HFF-Myc (cell line): ENCODE data around the gene PEX5L.
"Not testable (repeated sequence)": the region's sequence is repeated elsewhere in the genome, so short reads cannot be mapped to it uniquely, and the experiment has no call there.

ENCODE experiments used
- DNase-seq: peaks from one replicate; pipeline ENCODE4 v3.0.0-alpha.2; 2011; ENCODE audit warnings: low read depth; ENCODE audit errors: extremely low read depth
- H3K4me3 ChIP-seq: replicated peaks from 2 replicates; pipeline ENCODE4 v1.5.1; 2011; ENCODE audit warnings: low read depth, mild to moderate bottlenecking, control low read depth, low read length
- TF ChIP-seq, protein P1 (sequence below): IDR thresholded peaks from 2 replicates; pipeline ENCODE4 v1.5.1; 2012; ENCODE audit warnings: mild to moderate bottlenecking, low read depth, low read length, control low read depth; ENCODE audit errors: missing control alignments

Gene PEX5L

DNA sequence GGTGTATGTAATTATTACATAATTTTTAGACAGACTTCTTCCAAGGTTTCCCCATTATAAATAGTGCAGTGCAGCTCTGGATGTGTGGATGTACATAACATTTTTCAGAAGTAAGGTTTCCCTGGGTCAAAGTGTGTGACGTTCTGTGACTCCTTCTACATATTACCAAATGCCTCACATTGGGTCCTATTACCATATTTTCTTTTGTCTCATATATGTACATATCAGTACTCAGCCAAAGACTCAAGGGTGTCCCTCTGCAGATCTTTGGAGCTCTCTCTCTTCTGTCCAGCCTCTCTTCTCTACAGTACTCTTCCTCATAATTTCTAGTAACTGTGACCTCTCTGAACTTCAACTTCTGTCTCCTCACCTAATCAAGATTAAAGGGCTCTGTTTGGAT, 31.3 kb upstream of the PEX5L start:
- no peak for DNase-seq
- TF ChIP-seq, protein P1, sequence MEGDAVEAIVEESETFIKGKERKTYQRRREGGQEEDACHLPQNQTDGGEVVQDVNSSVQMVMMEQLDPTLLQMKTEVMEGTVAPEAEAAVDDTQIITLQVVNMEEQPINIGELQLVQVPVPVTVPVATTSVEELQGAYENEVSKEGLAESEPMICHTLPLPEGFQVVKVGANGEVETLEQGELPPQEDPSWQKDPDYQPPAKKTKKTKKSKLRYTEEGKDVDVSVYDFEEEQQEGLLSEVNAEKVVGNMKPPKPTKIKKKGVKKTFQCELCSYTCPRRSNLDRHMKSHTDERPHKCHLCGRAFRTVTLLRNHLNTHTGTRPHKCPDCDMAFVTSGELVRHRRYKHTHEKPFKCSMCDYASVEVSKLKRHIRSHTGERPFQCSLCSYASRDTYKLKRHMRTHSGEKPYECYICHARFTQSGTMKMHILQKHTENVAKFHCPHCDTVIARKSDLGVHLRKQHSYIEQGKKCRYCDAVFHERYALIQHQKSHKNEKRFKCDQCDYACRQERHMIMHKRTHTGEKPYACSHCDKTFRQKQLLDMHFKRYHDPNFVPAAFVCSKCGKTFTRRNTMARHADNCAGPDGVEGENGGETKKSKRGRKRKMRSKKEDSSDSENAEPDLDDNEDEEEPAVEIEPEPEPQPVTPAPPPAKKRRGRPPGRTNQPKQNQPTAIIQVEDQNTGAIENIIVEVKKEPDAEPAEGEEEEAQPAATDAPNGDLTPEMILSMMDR = no peak
- H3K4me3 ChIP-seq = no peak overlapping the region

DNA sequence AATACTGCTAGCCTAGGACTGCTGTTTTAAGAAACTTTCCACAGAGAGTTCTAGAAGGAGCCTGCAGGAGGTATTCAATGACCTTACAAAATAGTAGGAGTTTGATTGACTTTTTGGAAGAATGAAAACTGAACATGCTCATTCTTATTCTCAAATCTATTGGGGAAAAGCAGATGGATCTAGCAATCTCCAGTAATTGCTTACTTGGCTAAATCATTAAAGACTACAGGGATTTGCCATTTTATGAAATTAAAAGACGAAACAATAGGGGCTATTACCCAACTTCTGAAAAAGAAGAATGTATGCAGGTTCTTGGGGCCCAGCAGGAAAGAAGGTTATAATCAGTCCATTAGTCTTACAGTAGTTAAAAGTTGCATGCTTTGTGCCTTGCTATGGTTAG, 29.9 kb upstream of the PEX5L start:
- DNase-seq = no peak
- TF ChIP-seq, protein P1 = no peak
- no peak overlapping the region for H3K4me3 ChIP-seq

DNA sequence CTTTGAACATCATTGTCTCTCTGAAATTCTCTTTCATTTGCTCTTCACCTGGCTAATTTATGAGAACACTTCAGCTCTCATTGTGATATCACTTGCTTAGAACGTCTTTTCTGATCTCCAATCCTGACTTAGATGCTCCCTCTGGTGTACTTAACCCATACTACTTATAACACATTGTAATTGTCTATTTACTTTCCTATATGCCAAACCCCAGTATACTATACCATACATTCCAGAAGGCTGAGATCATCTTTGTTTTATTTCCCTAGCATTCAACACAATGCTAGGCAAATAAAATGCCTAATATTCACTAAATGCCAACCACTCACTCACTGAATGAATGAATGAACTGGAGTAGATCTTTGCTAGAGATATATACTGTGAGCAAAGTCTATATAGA, 27.0 kb upstream of the PEX5L start:
- TF ChIP-seq, protein P1 = no peak
- no peak overlapping the region for H3K4me3 ChIP-seq
- no peak for DNase-seq

DNA sequence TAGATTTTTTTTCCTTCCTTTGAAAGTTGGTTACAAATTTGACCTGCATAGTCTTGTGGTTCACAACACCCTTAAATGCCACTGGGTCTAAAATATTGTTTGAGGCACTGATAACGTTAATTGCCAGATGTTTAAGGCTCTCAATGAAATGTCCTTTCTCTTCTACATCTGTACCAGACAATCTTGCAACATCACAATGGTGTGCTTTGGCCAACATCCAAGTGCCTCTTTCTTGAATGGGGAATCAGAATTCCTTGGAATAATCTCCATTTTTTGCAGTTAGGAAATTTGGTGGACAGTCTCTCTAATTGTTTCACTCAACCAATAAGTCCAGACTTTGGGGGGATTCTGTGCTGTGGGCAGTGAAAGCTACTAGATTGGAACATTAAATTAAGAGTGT, 26.0 kb upstream of the PEX5L start:
- H3K4me3 ChIP-seq = no peak overlapping the region
- TF ChIP-seq, protein P1 = no peak
- DNase-seq = no peak

DNA sequence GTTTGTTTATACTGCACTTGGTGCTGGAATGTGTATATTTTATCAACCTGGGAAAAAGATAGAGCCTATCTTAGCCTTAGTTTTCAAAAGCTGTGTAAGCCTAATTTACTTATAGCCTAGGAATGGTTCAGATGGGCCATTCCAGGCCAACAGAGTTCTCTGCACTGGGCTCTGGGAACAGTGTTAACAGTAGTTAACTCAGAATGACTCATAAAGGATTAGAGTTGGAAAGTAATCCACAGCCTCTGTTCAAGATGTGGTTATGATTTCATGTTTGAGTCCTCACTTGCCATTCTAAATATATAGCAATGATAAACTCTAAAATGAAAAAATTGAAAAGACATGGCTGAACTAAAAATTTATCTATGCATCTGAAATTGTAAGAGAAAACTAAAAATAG, 22.6 kb upstream of the PEX5L start:
- TF ChIP-seq, protein P1 = no peak
- H3K4me3 ChIP-seq = no peak overlapping the region
- no peak for DNase-seq

DNA sequence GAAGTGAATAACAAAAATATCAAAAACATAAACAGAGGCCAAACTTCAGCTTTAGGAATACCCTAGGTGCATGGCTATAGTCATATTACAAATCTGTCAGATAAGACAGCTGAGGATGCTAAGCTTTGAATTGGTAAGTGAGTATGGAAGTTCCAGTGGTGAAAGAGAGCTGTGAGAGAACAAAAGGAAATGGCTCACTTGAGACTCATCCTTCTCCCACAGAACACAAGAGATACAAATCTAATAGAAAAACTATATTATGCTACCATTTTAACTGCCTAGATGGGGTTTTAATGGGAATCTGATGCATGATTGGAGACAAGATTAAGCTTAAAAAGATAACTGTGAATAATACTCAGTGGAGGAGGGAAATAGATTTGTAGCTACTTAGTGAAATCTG, 21.5 kb upstream of the PEX5L start:
- TF ChIP-seq, protein P1 = no peak
- no peak overlapping the region for H3K4me3 ChIP-seq
- no peak for DNase-seq

DNA sequence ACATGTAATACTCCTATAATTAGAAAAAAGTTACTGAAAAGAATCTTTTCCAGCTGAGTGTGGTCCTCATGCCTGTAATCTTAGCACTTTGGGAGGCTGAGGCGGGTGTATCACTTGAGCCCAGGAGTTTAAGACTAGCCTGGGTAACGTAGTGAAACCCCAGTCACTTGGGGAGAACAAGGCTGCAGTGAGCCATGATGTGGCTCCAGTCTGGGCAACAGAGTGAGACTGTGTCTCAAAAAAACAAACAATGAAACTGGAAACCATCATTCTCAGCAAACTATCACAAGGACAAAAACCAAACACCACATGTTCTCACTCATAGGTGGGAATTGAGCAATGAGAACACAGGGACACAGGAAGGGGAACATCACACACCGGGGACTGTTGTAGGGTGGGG, 18.9 kb upstream of the PEX5L start:
- H3K4me3 ChIP-seq, DNase-seq: not testable (repeated sequence)
